T-cell (primary cell): Measurements from ENCODE around the gene EIF5AL1. TPM values are rescaled to one million over a fixed set of nuclear protein-coding genes. Genes with fewer than 3 reads are reported as not detected.
"Not testable (repeated sequence)": the region's sequence is repeated elsewhere in the genome, so short reads cannot be mapped to it uniquely, and the experiment has no call there.

Source experiments
- ATAC-seq, 4 experiments: fragments of 200-7000 bp in 3 of 4; fragments of 150-1000 bp in 1 of 4; cut with Tn5 transposase; replicated peaks in 1 of 4; 1 replicate in 3 of 4; 2 replicates in 1 of 4; pipeline ENCODE4 v1.10.0; 2021; ENCODE audit warnings: moderate library complexity in 3 of 4, mild to moderate bottlenecking in 2 of 4, moderate number of reproducible peaks in 1 of 4
- CTCF ChIA-PET, 2 donors: fragments of 300-600 bp; sonication (Branson Sonifier 250); formaldehyde crosslinking; loops; one replicate each; lab custom pipeline; 2022; ENCODE audit warnings: antibody characterized with exemption in 2 of 2; lab: Charles Lee
- POLR2A ChIA-PET, 2 donors: fragments of 300-600 bp; sonication (Branson Sonifier 250); formaldehyde crosslinking; loops; one replicate each; lab custom pipeline; 2022; ENCODE audit warnings: antibody characterized with exemption in 2 of 2; lab: Charles Lee
- DNase-seq, 35 experiments: peaks; one replicate each; pipeline versions ENCODE4 v3.0.0 to v3.0.0-alpha.2; 2013 to 2023
- H3K27ac ChIP-seq: one replicate; pipeline ENCODE4 v1.5.1; 2013; ENCODE audit warnings: low read length
- H3K27me3 ChIP-seq, 2 experiments: replicated peaks in 1 of 2; 1 replicate in 1 of 2; 2 replicates in 1 of 2; pipeline versions ENCODE4 v1.6.1 to v1.7.0; 2013; ENCODE audit warnings: low read length in 1 of 2, mixed read lengths in 1 of 2; ENCODE audit not compliant: control insufficient read depth in 2 of 2, insufficient read depth in 2 of 2; ENCODE audit errors: extremely low read depth in 1 of 2
- H3K36me3 ChIP-seq, 2 donors: 1 replicate in 1 of 2; 2 replicates in 1 of 2; pipeline versions ENCODE4 v1.6.1 to v1.7.0; 2013; ENCODE audit warnings: low read length in 1 of 2; ENCODE audit not compliant: control insufficient read depth in 2 of 2, insufficient read depth in 1 of 2; ENCODE audit errors: extremely low read depth in 1 of 2
- H3K4me1 ChIP-seq, 2 experiments: 1 replicate in 1 of 2; 2 replicates in 1 of 2; pipeline versions ENCODE4 v1.6.1 to v1.7.0; 2013; ENCODE audit warnings: low read length in 2 of 2, mixed read lengths in 1 of 2; ENCODE audit not compliant: insufficient read depth in 2 of 2, control insufficient read depth in 1 of 2; ENCODE audit errors: extremely low read depth in 1 of 2
- H3K4me3 ChIP-seq, 2 donors: 1 replicate in 1 of 2; 2 replicates in 1 of 2; pipeline versions ENCODE4 v1.5.1 to v1.7.0; 2013; ENCODE audit warnings: mild to moderate bottlenecking in 2 of 2, low read length in 1 of 2, moderate library complexity in 1 of 2; ENCODE audit not compliant: control insufficient read depth in 1 of 2; ENCODE audit errors: extremely low read depth in 1 of 2
- H3K9me3 ChIP-seq: 2 replicates; pipeline ENCODE4 v1.7.0; 2013
- H3K27ac Mint-ChIP-seq, 2 donors: one replicate each; pipeline ENCODE4 v1.8.0; 2020 to 2021; ENCODE audit warnings: mild to moderate bottlenecking in 2 of 2, mixed read lengths in 2 of 2
- H3K27me3 Mint-ChIP-seq, 2 donors: one replicate each; pipeline ENCODE4 v1.8.0; 2021 to 2022; ENCODE audit warnings: mixed read lengths in 2 of 2
- H3K36me3 Mint-ChIP-seq: one replicate; pipeline ENCODE4 v1.8.0; 2021; ENCODE audit warnings: mixed read lengths
- H3K4me1 Mint-ChIP-seq, 3 donors: one replicate each; pipeline ENCODE4 v1.8.0; 2020 to 2022; ENCODE audit warnings: mixed read lengths in 3 of 3, mild to moderate bottlenecking in 1 of 3
- H3K4me3 Mint-ChIP-seq, 3 donors: one replicate each; pipeline ENCODE4 v1.8.0; 2020 to 2022; ENCODE audit warnings: mild to moderate bottlenecking in 3 of 3, mixed read lengths in 3 of 3, moderate library complexity in 3 of 3
- H3K9me3 Mint-ChIP-seq, 3 donors: one replicate each; pipeline ENCODE4 v1.8.0; 2020 to 2022; ENCODE audit warnings: mixed read lengths in 3 of 3
- WGBS: methylation state at CpG from one replicate; pipeline ENCODE4 v1.1.5; 2013; ENCODE audit warnings: missing lambda C conversion rate; ENCODE audit not compliant: insufficient coverage; 5-methylcytosine and 5-hydroxymethylcytosine counted together
- total RNA-seq, 35 experiments: library from RNA in 6 of 35; stranded (reverse) in 6 of 35; fragments of 120-200 nt in 1 of 35; gene quantifications; one replicate each; pipeline versions ENCODE4 v1.2.1 to v1.2.4 and lab custom pipeline; 2013 to 2026

The EIF5AL1 gene
- total RNA-seq, 5 donors from 2014 or later (not counting 1 experiment from before 2014, with no cell fraction given): 0.10 to 0.28 (median 0.19) TPM; not detected in 2

GRCh38 chr10:79505328-79505727 is 7.0 kb upstream of the EIF5AL1 start:
- H3K4me1 Mint-ChIP-seq, H3K27ac ChIP-seq, DNase-seq, H3K36me3 ChIP-seq, H3K4me3 Mint-ChIP-seq, ATAC-seq, H3K36me3 Mint-ChIP-seq, H3K9me3 Mint-ChIP-seq, POLR2A ChIA-PET, H3K4me1 ChIP-seq, H3K9me3 ChIP-seq, H3K4me3 ChIP-seq, CTCF ChIA-PET, H3K27ac Mint-ChIP-seq: not testable (repeated sequence)
- peaks cover 23 to 25% of the 10 kb centered on the region in 2 donors for H3K27me3 Mint-ChIP-seq
- H3K27me3 ChIP-seq: peaks cover 0 to 11% of the 10 kb centered on the region in 2 experiments

- H3K27ac Mint-ChIP-seq: no peak overlapping the region
- H3K36me3 ChIP-seq: no peaks in the 10 kb centered on the region
- no peaks in the 10 kb centered on the region for H3K4me1 ChIP-seq
- no peaks in the 10 kb centered on the region for H3K9me3 Mint-ChIP-seq
- peaks cover 0 to 5% (median 0%) of the 10 kb centered on the region in 3 donors for H3K4me1 Mint-ChIP-seq
- no peaks in the 10 kb centered on the region for H3K9me3 ChIP-seq
- POLR2A ChIA-PET: no interaction called here
- DNase-seq (no peak), ATAC-seq (no peak)
- H3K27ac ChIP-seq: no peak overlapping the region
- no peak overlapping the region for H3K4me3 Mint-ChIP-seq
- peaks cover 0 to 11% of the 10 kb centered on the region in 2 experiments for H3K27me3 ChIP-seq
- H3K4me3 ChIP-seq: no peak overlapping the region
- CTCF ChIA-PET: no interaction called here
- H3K36me3 Mint-ChIP-seq: no peaks in the 10 kb centered on the region
- peaks cover 23 to 25% of the 10 kb centered on the region in 2 donors for H3K27me3 Mint-ChIP-seq
These were observed 6.5 kb upstream of the EIF5AL1 start for GRCh38 chr10:79505829-79506228.

- H3K9me3 Mint-ChIP-seq: no peaks in the 10 kb centered on the region
- Histone ChIP-seq H3K27me3 (peaks cover 0 to 11% of the 10 kb centered on the region in 2 experiments), H3K4me1 (no peaks in the 10 kb centered on the region), H3K4me3 (no peak overlapping the region), H3K9me3 (no peaks in the 10 kb centered on the region), H3K36me3 (no peaks in the 10 kb centered on the region), H3K27ac (no peak overlapping the region)
- no peak overlapping the region for H3K4me3 Mint-ChIP-seq
- DNase-seq (no peak), ATAC-seq (no peak)
- 86% methylated on average over 5 of the region's 9 CpGs for WGBS
- ChIA-PET POLR2A (no interaction called here), CTCF (interaction anchor here in 1 of 2 donors (0.6 to 0.7 kb wide), 2 partner anchors 86 to 223 kb away, joined by 3 to 4 read pairs; no protein-coding TSS in a partner anchor)
- no peak overlapping the region for H3K27ac Mint-ChIP-seq
- H3K36me3 Mint-ChIP-seq: no peaks in the 10 kb centered on the region
- peaks cover 15 to 18% of the 10 kb centered on the region in 2 donors for H3K27me3 Mint-ChIP-seq
- H3K4me1 Mint-ChIP-seq: peaks cover 0 to 5% (median 0%) of the 10 kb centered on the region in 3 donors
These were observed 4.7 kb upstream of the EIF5AL1 start for GRCh38 chr10:79507440-79508167.

DNA sequence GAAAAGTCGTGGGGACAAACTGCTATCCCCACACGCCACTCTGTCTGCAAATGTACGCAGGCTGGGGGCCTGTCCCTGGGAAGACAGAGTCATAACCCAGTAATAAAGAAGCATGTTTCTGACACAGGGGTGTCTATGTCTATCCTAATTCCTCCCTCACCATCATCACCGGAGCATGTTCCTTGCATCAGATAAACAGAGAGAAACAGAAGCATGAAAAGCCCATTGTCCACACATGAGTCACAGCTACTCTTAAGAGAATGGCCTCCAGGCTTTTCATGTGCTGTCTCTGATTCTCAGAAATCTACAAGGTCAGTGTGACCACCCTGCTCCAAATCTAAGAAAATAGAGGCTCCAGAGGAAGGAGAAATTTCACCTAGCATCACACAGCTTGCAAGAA is 4.1 kb upstream of the EIF5AL1 start:
- DNase-seq, H3K27ac ChIP-seq, H3K9me3 Mint-ChIP-seq, POLR2A ChIA-PET, H3K27ac Mint-ChIP-seq, H3K9me3 ChIP-seq, H3K4me3 ChIP-seq, H3K4me1 Mint-ChIP-seq, H3K4me1 ChIP-seq, H3K36me3 ChIP-seq, H3K36me3 Mint-ChIP-seq, CTCF ChIA-PET, H3K4me3 Mint-ChIP-seq, ATAC-seq: not testable (repeated sequence)
- H3K27me3 ChIP-seq: peaks cover 0 to 11% of the 10 kb centered on the region in 2 experiments
- WGBS: no CpG with 5 or more reads among the region's 4 CpGs
- peaks cover 9 to 11% of the 10 kb centered on the region in 2 donors for H3K27me3 Mint-ChIP-seq

DNA sequence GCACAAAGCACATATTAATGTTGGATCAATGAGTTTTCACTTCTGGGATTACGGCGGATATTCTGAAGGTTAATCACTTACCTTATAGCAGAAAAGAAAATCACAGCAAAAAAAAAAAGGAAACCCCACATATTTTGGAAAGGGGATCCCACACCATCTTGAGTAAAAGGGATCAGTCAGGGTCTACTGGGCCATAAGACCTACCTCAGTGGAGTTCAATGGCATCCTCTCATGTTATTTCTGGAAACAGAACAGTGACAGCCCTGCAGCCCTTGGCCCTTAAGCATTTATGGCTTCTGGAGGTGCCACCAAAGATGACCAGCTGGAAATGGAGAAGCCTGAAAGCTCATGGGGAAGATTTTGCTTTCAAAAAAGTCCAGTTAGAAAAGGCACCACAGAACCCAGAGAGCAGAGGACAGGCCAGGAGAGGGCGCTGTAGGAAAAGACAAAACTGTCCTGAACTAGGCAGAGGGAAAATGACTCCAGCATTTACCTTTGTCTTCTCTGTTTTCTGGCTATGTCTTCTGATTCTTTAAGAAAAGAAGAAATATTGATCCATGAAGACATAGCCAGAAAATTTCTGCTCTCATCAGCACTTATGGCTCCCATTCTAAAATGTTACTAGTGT is 2.9 kb upstream of the EIF5AL1 start:
- H3K27ac Mint-ChIP-seq, H3K36me3 ChIP-seq, H3K9me3 Mint-ChIP-seq, H3K27me3 ChIP-seq, H3K36me3 Mint-ChIP-seq, H3K4me1 ChIP-seq, H3K4me3 ChIP-seq, H3K9me3 ChIP-seq, H3K27ac ChIP-seq, H3K4me3 Mint-ChIP-seq, POLR2A ChIA-PET, CTCF ChIA-PET, H3K4me1 Mint-ChIP-seq, DNase-seq: not testable (repeated sequence)
- ATAC-seq: peak in 1 of 4 experiments; percentile 44
- no CpG with 5 or more reads among the region's 3 CpGs for WGBS
- H3K27me3 Mint-ChIP-seq: peaks cover 6 to 11% of the 10 kb centered on the region in 2 donors

DNA sequence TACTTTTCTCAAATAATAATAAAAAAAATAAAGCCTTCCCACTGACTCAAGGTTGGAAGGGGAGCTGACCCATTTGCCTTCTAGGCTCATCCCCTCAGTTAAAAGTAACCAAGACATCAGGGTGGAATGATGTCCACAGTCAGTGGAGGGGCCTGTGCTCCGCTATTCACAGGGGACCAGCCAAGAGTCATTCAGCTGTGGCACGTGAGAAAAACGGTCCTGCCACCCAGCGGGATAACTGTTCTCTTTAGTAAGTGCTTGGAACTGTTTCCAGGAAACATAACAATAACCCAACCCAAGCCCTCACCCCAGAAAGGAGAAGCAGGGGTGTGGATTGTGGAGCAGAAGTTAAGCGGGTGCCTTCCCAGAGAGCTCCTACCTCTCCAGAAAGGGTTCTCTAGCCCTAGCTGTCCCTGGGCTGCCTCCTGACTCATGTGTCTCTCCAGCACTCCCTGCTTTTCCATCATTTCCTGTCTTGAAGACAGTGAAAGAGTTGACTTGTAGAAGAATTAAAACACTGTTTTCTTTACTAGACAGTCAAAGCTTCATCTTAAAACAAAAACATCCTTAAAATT is 2.3 kb upstream of the EIF5AL1 start:
- H3K36me3 Mint-ChIP-seq, H3K4me1 Mint-ChIP-seq, H3K4me3 Mint-ChIP-seq, H3K27me3 ChIP-seq, CTCF ChIA-PET, H3K36me3 ChIP-seq, H3K9me3 ChIP-seq, DNase-seq, ATAC-seq, H3K4me3 ChIP-seq, H3K9me3 Mint-ChIP-seq, H3K27ac ChIP-seq, H3K4me1 ChIP-seq, POLR2A ChIA-PET, H3K27ac Mint-ChIP-seq: not testable (repeated sequence)
- no CpG with 5 or more reads among the region's 5 CpGs for WGBS
- peaks cover 6 to 11% of the 10 kb centered on the region in 2 donors for H3K27me3 Mint-ChIP-seq
